NCI-H2029 treated with DMSO at 0.1 percent for 48 hours (cell line): Measurements from ENCODE around the gene TRPV2.
A peak's percentile ranks its signal among the peaks of the same experiment; 100 is the strongest.
"Not testable (repeated sequence)": the region's sequence is repeated elsewhere in the genome, so short reads cannot be mapped to it uniquely, and the experiment has no call there.

ENCODE experiments used
- DNase-seq: peaks from one replicate; lab custom pipeline; 2025; lab: John Stamatoyannopoulos, UW

Gene TRPV2

GRCh38 chr17:16415031-16415924 is at the start of gene TRPV2:
Gene TRPV2, plus strand, starts transcription at chr17:16415571. Its CDS starts 2,098 bp downstream, at chr17:16417669.
- DNase-seq, result no peak

DNA sequence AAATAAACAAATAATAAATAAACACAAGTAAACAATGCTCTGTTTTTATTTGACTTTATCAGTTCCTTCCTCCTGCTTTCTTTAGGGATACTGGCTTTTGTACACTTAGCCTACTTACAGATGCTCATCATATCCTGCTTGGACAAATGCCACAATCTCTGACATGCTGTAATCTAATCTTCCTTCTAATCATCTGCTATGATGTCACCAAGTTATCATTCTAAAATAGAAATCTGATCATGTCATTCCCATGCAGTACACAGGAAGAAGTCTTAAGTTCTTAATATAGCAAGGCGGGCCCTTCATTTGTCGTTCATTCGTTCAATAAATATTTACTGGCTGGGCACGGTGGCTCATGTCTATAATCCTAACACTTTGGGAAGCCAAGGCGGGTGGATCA is 43.6 kb upstream of the TRPV2 start:
- DNase-seq, result peak; percentile 60

DNA sequence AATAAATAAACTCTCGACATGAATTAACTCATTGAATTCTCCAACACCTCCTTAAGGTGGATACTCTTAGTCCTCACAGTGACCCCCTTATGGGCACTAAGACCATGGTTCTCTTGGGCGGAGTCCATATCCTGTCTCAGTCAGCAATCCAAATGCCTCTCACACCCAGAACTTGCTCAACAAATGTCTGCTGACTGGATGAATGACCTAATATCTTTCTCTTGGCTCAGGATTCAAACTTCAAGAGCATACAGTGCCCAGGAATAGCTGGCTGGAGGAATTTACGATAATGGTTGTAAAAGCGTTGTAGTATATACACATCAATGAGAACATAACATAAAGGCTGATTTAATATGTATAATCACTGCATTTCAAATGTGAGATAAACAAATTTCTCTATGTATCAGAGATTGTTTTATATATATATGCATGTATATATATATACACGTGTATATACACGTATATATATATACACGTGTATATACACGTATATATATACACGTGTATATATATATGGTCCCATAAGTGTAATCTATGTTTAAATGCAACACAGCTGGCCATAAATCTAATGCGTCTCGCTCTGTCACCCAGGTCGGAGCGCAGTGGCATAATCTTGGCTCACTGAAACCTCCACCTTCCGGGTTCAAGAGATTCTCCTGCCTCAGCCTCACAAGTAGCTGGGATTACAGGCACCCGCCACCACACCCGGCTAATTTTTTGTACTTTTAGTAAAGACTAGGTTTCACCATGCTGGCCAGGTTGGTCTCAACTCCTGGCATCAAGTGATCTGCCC is 41.0 kb upstream of the TRPV2 start:
- DNase-seq, result no peak

DNA sequence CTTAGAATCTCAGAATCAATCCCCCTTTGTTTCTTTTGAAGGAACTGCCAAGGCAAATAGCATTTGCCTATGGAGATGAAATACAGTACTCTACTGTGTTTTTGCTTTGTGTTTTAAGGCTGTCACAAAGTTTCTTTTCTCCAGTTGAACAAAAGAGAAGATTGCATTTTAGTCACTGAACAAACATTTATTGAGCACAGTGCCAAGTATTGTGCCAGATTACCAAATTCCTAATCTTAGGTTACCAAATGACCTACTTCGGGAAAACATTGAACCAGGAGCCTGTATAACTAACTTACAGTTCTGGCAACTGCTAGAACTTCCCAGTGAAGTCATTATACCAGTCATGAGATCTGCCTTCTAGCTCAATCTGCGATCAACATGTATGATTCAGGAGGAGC is 37.4 kb upstream of the TRPV2 start:
- no peak for DNase-seq

DNA sequence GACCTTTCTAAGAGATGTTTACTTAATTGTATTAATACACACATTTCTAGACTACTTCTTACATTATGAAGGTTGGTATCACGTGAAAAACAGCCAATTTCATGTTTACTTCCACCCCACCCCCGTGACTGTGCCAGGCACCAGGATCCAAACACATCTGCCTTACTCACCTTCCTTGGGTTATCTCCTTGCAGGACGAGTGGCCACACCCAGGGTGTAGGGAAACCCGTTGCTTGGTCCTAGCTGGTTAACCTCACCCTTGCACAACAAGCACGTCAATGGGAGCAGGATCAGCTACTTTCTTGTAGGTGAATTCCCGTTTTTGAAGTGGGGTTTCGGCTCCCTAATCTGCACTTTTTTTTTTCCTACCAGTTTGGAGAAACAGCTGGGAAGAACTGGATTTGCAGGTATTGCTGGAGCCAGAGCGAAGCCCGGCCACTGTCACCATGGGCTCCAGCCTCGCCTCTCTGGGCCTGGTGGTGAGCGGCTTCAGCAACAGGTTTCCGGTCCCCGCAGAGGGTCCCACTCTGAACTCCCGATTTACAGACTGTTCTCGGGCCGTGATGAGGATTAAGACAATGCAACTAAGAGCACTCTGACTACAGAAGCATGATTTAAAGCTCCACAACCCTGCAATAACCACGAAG is 36.6 kb upstream of the TRPV2 start:
- DNase-seq, result no peak

DNA sequence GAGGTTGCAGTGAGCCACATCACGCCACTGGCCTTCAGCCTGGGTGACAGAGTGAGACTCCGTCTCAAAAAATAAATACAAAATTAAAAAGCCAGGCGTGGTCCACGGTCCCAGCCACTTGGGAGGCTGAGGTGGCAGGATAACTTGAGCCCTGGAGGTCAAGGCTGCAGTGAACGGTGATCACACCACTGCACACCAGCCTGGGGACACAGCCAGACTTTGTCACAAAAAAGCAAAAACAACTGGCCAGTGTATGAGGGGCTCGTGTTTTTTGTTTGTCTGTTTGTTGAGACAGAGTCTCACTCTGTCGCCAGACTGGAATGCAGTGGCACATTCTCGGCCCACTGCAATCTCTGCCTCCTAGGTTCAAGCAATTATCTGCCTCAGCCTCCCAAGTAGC is 35.7 kb upstream of the TRPV2 start:
- no peak for DNase-seq

- DNase-seq, result peak; percentile 60
Observed at GRCh38 chr17:16380640-16381495, 34.5 kb upstream of the TRPV2 start, which contains the start of gene UBB. Gene UBB, plus strand, starts transcription at chr17:16381091. Its CDS starts 817 bp downstream, at chr17:16381908.

DNA sequence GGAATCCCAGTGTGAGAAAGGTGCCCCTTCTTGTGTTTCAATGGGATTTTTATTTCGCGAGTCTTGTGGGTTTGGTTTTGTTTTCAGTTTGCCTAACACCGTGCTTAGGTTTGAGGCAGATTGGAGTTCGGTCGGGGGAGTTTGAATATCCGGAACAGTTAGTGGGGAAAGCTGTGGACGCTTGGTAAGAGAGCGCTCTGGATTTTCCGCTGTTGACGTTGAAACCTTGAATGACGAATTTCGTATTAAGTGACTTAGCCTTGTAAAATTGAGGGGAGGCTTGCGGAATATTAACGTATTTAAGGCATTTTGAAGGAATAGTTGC is 33.9 kb upstream of the TRPV2 start:
- no peak for DNase-seq

DNA sequence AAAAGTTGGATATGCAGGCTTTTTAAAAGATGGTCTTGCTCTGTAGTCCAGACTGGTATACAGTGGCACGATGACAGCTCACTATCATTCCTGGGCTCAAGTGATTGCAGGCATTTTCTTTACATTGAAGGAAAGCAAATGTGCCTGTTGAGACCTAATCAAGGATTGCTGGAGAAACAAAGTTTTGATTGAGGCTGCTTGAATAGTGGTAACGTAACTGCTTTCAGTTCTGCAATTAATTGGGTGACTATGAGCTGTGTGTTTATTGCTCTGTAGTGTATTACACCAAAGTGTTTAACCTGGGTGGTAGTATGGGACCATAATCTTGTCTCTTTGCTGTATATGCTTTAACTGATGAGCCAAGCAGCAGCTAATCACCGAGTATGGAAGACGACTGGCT is 32.2 kb upstream of the TRPV2 start:
- DNase-seq, result no peak

GRCh38 chr17:16383772-16384287 is 31.5 kb upstream of the TRPV2 start:
- no peak for DNase-seq

DNA sequence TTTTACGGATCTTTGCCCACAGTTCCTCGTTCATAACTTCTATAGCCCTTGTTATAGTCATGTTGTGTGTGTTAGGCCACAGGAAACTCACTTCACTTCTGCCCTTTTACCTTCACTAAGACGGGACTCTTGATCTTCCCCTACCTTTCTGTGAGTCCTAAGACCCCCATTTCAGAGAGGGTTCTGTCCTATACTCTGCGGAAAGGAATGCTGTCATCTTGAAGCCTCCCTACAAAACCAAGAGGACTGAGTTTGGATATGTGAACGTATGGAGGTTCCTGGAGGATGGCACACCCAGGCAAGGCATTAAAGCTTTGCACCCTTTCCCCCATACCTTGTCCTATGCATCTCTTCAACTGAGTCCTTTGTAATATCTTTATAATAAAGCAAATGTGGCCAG is 30.8 kb upstream of the TRPV2 start:
- DNase-seq, result no peak

DNA sequence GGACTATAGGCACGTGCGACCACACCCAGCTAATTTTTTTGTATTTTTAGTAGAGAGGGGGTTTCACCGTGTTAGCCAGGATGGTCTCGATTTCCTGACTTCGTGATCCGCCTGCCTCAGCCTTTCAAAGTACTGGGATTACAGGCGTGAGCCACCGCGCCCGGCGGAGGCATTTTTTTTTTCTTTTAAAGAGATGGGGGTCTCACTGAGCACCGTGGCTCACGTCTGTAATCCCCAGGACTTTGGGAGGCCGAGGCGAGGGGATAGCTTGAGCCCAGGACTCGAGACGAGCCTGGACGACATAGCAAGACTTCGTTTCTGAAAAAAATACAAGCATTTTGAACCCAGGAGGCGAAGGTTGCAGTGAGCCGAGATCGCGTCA is 29.3 kb upstream of the TRPV2 start:
- DNase-seq, result not testable (repeated sequence)

DNA sequence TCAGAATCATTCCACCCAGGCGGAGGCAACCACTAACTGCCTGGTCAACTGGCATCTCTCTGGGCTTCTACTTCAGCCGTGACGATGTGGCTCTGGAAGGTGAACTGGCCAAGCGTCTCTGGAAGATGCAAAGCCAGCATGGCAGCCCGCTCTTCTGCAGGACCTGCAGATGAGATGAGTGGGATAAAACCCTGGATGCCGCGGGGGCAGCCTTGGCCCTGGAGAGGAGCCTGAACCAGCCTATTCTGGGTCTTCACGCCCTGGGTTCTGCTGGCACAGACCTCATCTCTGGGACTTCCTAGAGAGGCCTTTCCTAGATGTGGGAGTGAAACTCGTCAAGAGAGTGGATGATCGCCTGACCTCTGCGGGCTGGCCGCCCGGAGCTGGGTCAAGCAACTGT is 23.9 kb upstream of the TRPV2 start:
- no peak for DNase-seq

DNA sequence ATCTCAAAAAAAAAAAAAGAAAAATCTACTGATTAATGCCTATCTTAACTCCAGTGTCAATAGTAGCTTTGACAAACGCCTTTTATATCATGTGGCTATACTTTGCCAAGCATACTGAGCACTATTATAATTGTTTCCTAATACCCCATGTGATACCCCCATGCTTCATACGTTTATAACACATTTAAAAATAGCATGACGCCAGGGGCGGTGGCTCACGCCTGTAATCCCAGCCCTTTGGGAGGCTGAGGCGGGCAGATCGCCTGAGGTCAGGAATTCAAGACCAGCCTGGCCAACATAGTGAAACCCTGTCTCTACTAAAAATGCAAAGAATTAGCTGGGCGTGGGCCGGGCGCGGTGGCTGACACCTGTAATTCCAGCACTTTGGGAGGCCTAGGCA is 22.9 kb upstream of the TRPV2 start:
- not testable (repeated sequence) for DNase-seq

DNA sequence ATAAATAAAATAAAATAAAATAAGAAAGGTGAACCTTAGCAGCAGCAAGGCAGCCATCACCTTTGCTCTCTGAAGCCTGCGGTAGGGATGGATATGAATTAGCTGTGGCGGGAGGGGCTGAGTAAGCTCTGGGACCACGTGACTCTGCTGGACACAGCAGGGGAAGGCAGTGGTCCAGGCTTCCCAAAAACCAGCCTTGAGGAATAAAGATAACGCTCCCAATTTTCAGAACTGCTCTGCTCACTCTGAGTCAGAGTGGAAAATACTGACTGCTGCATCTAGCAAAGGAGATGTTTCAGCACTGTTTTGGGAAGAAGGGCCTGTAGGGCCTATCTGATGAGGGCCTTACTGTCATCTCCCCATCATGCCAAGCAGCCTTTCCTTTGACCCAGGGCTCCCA is 19.5 kb upstream of the TRPV2 start:
- not testable (repeated sequence) for DNase-seq

DNA sequence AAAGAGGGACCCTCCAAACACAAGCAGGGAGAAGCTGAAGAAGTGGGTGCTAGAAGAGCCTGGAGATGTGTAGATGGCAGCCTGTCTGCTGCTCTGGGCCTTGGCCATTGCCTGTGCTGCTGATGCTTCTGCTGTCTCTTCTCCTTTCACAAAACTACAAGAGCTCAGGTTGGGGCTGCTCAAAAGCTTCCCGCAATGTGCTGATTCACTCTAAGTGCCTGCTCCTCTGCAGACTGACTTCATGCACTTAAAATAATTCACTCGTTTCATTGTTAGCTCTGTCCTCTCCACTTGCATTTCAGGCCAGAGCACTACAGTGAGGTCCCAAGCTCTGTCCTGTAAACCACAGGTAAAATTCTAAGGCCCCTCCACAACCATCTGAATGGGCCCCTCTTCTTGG is 18.7 kb upstream of the TRPV2 start:
- DNase-seq, result not testable (repeated sequence)

DNA sequence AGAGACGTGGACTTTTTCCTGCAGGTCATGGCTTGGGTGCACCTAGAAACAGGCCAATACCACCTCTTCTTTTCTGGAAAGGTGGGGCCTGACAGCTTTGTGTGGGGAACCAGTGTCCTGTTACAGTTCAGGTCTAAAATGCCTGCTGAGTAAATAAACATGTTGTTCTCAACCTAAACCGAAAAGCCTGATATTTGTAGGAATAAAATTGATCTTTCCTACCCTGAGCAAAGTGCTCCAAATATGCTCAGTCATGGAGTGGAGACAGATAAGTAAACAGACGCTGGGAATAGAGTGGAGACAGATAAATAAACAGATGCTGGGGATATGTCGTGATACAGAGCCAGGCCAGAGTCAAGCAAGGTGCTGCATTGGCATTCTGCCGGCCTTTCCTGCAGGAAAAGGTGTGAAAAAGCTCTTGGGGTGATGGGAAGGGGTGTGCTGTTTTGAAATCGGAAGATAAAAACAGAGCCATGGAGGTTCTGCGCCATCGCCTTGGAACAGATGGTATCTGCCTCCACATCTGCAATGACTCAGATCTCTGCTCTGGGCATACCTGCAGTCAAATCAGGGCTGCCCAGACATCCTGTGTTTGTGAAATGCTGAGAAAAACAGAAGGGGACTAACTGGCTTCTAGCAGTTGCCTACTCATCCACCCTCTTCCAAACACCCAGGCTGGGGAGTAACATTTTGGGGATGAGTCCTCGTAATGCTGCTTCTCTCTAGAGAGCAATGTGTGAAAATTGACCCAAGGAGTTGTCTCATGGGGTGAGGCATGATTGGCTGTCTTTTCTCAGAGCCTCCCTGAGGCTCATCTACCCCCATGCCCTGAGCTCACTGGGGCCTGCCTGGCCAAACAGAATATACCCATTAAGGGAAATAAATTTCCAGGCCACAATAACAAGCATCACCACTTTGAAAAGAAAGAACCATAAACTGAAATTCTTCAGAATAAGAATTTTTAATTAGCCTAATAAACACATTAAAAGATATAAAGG is 16.8 kb upstream of the TRPV2 start:
- no peak for DNase-seq

GRCh38 chr17:16403847-16404246 is 11.5 kb upstream of the TRPV2 start:
- DNase-seq, result not testable (repeated sequence)

GRCh38 chr17:16406742-16407674 is 8.4 kb upstream of the TRPV2 start:
- DNase-seq, result no peak
